Retinal pigment epithelial cell (primary cell): Measurements from ENCODE around the gene MAN2A1.

Experiments
- DNase-seq: peaks from one replicate; pipeline ENCODE4 v3.0.0-alpha.2; 2010; ENCODE audit warnings: low read depth
- H3K4me3 ChIP-seq: 2 replicates; pipeline ENCODE4 v1.5.1; 2011; ENCODE audit warnings: mild to moderate bottlenecking, low read length, control low read depth, moderate library complexity
- TF ChIP-seq, protein P1 (sequence below): conservative IDR thresholded peaks from 2 replicates; pipeline ENCODE4 v1.5.1; 2011; ENCODE audit warnings: low read depth, low read length, control low read depth, inconsistent platforms

MAN2A1 gene

DNA sequence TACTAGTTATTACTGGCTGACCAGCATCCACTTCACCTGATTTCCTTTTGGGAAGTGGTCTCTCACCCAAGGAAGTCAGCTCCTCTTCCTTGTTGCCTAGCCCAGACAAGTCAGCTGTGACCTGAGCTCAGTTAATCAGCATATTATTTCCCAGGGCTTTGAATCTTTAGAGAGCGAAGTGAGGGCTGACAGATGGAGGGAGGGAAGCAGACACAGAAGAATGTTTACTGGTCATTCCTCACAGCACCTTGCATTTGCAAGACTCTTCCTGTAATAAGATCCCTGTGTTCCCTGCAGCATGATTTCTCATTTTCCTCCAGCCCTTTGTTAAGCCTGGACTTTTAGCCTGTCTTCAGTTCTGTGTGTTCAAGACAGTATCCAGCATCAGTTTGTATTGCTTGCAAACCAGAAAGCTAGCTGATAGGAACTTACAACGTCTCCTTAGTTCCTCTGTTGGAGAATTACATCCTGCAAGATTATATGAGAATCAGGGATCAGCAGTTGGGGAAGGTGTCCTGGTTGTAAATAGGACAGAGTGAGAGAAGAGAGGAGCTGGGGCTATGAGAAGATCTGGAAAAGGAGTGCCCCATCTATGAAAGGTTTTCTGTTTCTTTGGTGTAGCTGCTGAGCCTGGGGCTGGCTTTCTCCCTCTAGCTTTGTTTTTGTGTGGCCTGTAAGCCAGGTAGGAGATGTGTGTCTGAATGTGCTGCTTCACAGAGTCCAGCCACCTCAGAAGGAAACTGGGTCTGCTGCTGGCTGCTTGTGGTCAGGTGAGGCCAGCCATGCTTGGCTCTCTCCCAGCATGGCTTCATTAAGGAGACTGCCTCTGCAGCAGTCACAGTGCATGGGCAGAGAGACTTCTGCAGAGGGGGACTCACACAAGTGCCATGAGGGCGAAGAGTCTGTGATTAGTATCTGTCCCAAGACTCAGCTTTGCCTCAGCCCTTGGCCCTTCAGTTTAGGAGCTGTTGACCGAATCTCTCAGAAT, 50.3 kb downstream of the MAN2A1 start:
- DNase-seq = peak; percentile 26
- H3K4me3 ChIP-seq = no peak overlapping the region
- TF ChIP-seq, protein P1, sequence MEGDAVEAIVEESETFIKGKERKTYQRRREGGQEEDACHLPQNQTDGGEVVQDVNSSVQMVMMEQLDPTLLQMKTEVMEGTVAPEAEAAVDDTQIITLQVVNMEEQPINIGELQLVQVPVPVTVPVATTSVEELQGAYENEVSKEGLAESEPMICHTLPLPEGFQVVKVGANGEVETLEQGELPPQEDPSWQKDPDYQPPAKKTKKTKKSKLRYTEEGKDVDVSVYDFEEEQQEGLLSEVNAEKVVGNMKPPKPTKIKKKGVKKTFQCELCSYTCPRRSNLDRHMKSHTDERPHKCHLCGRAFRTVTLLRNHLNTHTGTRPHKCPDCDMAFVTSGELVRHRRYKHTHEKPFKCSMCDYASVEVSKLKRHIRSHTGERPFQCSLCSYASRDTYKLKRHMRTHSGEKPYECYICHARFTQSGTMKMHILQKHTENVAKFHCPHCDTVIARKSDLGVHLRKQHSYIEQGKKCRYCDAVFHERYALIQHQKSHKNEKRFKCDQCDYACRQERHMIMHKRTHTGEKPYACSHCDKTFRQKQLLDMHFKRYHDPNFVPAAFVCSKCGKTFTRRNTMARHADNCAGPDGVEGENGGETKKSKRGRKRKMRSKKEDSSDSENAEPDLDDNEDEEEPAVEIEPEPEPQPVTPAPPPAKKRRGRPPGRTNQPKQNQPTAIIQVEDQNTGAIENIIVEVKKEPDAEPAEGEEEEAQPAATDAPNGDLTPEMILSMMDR = no peak

DNA sequence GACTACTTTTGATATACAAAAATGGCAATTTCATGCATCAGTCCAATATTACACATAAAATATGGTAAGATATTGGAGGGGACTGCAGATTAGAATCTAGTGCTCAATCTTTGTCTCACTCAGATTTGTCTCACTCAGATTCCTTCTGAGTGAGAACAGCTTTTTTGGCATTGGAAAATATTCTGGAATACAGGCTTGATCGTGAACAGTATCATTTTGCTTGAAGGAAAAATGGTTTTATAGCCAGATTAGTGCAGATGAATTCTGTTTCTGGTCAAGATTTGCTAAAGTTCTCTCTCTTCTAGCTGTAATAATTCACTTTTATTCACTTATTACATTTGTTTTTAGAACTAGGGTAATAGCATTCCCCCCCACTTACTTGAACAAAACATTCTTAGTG, 51.2 kb downstream of the MAN2A1 start:
- no peak for DNase-seq
- H3K4me3 ChIP-seq = no peak overlapping the region
- TF ChIP-seq, protein P1 = no peak

GRCh38 chr5:109741390-109741789, 51.7 kb downstream of the MAN2A1 start:
- DNase-seq = no peak
- TF ChIP-seq, protein P1 = no peak
- no peak overlapping the region for H3K4me3 ChIP-seq

DNA sequence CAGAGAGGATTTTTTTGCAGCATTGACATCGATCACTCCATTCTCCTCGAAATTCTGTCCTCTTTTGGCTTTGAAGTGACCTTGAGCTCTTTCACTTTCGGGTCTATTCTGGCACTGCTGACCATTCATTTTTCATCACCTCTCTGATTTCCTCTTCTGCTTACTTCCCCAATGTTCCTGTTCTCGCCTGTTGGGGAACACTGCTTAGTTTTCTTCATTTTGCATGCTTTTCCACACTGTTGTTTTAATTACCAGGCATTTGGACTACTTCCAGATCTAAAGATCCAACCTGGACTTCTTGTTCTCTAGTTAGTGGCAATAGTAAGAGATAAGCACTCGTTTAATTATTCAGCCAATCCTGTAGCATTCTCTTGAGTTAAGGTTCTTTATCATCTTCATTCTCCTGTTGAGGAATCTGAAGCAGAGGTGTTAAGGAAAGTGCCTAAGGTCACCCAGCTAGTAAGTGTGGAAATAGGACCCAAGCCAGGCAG, 53.4 kb downstream of the MAN2A1 start:
- TF ChIP-seq, protein P1 = no peak
- DNase-seq = no peak
- H3K4me3 ChIP-seq = no peak overlapping the region

DNA sequence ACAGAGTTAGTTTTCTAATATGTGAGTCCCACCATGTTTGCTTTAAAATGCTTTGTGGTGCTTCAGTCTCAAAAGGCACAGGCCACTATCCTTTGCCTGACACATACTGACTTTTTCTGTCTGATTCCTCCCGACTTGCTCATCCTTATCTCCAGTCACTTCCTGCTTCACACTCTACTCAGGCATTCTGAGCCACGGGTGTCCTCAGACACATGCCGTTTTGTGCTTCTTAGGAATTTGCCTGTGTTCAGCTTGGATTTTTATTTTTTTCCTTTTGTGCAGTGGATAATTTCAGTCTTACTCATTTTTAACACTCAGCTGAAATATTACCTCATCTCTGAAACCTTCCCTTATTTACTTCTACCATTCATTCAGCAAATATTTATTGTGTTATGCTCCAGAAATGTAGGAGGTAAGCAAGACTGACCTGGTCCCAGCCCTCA, 54.1 kb downstream of the MAN2A1 start:
- H3K4me3 ChIP-seq = no peak overlapping the region
- DNase-seq = no peak
- TF ChIP-seq, protein P1 = no peak

DNA sequence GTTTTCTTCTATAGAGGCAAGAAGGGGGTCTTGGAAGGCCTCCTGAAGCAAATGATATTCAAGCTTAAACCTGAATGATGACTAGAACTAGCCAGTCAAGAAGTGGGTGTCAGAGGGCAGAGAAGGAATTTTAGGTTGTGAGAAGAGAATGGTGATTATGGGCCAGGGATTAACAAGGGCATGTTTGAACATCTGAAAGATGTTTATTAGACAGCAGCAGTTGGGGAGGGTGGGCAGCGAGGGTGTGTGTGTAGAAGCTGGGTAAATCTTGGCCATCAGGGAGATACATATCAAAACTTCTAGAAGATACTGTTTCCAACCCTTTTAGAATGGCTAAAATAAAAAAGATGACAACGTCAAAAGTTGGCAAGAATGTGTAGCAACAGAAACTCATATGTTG, 54.5 kb downstream of the MAN2A1 start:
- TF ChIP-seq, protein P1 = no peak
- DNase-seq = no peak
- H3K4me3 ChIP-seq = no peak overlapping the region

DNA sequence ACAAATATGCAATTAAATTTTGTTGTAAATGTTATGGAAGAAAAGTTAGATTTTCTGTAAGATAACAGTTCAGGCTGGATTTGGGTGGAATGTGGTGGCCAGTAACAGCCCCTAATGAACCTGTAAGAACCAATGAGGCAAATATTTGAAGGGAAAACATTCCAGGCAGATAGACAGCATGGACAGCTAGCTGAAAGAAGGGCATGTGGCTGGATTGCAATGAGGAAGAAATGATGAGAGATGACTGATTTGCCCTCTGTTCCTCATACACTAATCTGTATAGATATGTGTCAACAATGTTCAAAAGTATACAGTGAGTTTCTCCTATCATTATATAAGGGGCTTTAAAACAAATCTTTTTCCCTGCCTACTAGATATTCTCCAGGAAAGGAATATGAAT, 58.8 kb downstream of the MAN2A1 start:
- no peak overlapping the region for H3K4me3 ChIP-seq
- no peak for DNase-seq
- TF ChIP-seq, protein P1 = no peak
